Measurements from ENCODE around the gene TUBB6. TPM values are rescaled to one million over a fixed set of nuclear protein-coding genes. Genes with fewer than 3 reads are reported as not detected.
A peak's percentile ranks its signal among the peaks of the same experiment; 100 is the strongest.

The TUBB6 gene
- total RNA-seq, 2 experiments from 2014 or later, result 11.1 to 11.6 TPM

GRCh38 chr18:12304351-12305210, 3.5 kb upstream of the TUBB6 start:
- Mint-ChIP-seq H3K27ac (no peak overlapping the region), H3K9me3 (no peaks in the 10 kb centered on the region), H3K36me3 (peaks cover 3% of the 10 kb centered on the region), H3K4me3 (no peak overlapping the region), H3K27me3 (peaks cover 48% of the 10 kb centered on the region), H3K4me1 (peaks cover 12% of the 10 kb centered on the region)
- no peak for DNase-seq

- Mint-ChIP-seq H3K27ac (no peak overlapping the region), H3K27me3 (peaks cover 52% of the 10 kb centered on the region), H3K4me1 (peaks cover 14% of the 10 kb centered on the region)
Observed at GRCh38 chr18:12305211-12305610, 2.8 kb upstream of the TUBB6 start.

GRCh38 chr18:12305930-12306629, 2.0 kb upstream of the TUBB6 start:
- DNase-seq, result no peak
- Mint-ChIP-seq H3K4me3 (no peak overlapping the region), H3K36me3 (peaks cover 10% of the 10 kb centered on the region), H3K9me3 (no peaks in the 10 kb centered on the region), H3K4me1 (peaks cover 14% of the 10 kb centered on the region), H3K27me3 (peaks cover 57% of the 10 kb centered on the region), H3K27ac (no peak overlapping the region)

More at GRCh38 chr18:12305211-12305610, 2.8 kb upstream of the TUBB6 start:
- Mint-ChIP-seq H3K9me3 (no peaks in the 10 kb centered on the region), H3K4me3 (no peak overlapping the region), H3K36me3 (peaks cover 6% of the 10 kb centered on the region)
- no peak for DNase-seq

- peaks cover 62% of the 10 kb centered on the region for H3K27me3 Mint-ChIP-seq
- H3K4me1 Mint-ChIP-seq, result peaks cover 14% of the 10 kb centered on the region
- peaks cover 14% of the 10 kb centered on the region for H3K36me3 Mint-ChIP-seq
- no peak for DNase-seq
- H3K9me3 Mint-ChIP-seq, result peaks cover 4% of the 10 kb centered on the region
- peak overlapping the region; percentile 72 for H3K4me3 Mint-ChIP-seq
- no peak overlapping the region for H3K27ac Mint-ChIP-seq
Observed at GRCh38 chr18:12306752-12307700, 1.0 kb upstream of the TUBB6 start.

GRCh38 chr18:12308386-12309100, 502 bp downstream of the TUBB6 start:
- H3K9me3 Mint-ChIP-seq, result peaks cover 7% of the 10 kb centered on the region
- H3K4me3 Mint-ChIP-seq, result peak overlapping the region; percentile 73
- peaks cover 14% of the 10 kb centered on the region for H3K4me1 Mint-ChIP-seq
- peak; percentile 43 for DNase-seq
- H3K27ac Mint-ChIP-seq, result no peak overlapping the region
- peaks cover 14% of the 10 kb centered on the region for H3K36me3 Mint-ChIP-seq
- H3K27me3 Mint-ChIP-seq, result peaks cover 62% of the 10 kb centered on the region

- Mint-ChIP-seq H3K27me3 (peaks cover 55% of the 10 kb centered on the region), H3K4me1 (peaks cover 14% of the 10 kb centered on the region), H3K36me3 (peaks cover 14% of the 10 kb centered on the region), H3K9me3 (peaks cover 7% of the 10 kb centered on the region), H3K27ac (no peak overlapping the region), H3K4me3 (no peak overlapping the region)
- no peak for DNase-seq
Observed at GRCh38 chr18:12309683-12310198, 1.7 kb downstream of the TUBB6 start.

- Mint-ChIP-seq H3K4me3 (no peak overlapping the region), H3K27ac (no peak overlapping the region), H3K27me3 (peaks cover 46% of the 10 kb centered on the region), H3K36me3 (peaks cover 14% of the 10 kb centered on the region), H3K4me1 (peaks cover 14% of the 10 kb centered on the region), H3K9me3 (peaks cover 7% of the 10 kb centered on the region)
- DNase-seq, result no peak
Observed at GRCh38 chr18:12310762-12311161, 2.7 kb downstream of the TUBB6 start.

- peaks cover 7% of the 10 kb centered on the region for H3K9me3 Mint-ChIP-seq
- H3K27me3 Mint-ChIP-seq, result peaks cover 27% of the 10 kb centered on the region
- peaks cover 14% of the 10 kb centered on the region for H3K36me3 Mint-ChIP-seq
- no peak overlapping the region for H3K4me3 Mint-ChIP-seq
- no peak for DNase-seq
- H3K4me1 Mint-ChIP-seq, result peaks cover 5% of the 10 kb centered on the region
- H3K27ac Mint-ChIP-seq, result no peak overlapping the region
Observed at GRCh38 chr18:12312976-12313375, 4.9 kb downstream of the TUBB6 start.

GRCh38 chr18:12313530-12314245, 5.6 kb downstream of the TUBB6 start:
- DNase-seq, result no peak
- Mint-ChIP-seq H3K36me3 (peaks cover 14% of the 10 kb centered on the region), H3K27ac (no peak overlapping the region), H3K9me3 (peaks cover 7% of the 10 kb centered on the region), H3K4me1 (peaks cover 5% of the 10 kb centered on the region), H3K4me3 (no peak overlapping the region), H3K27me3 (peaks cover 24% of the 10 kb centered on the region)

GRCh38 chr18:12314591-12315305, 6.7 kb downstream of the TUBB6 start:
- H3K9me3 Mint-ChIP-seq, result peaks cover 7% of the 10 kb centered on the region
- H3K27me3 Mint-ChIP-seq, result peaks cover 13% of the 10 kb centered on the region
- DNase-seq, result no peak
- peaks cover under 1% of the 10 kb centered on the region for H3K4me1 Mint-ChIP-seq
- no peak overlapping the region for H3K4me3 Mint-ChIP-seq
- H3K36me3 Mint-ChIP-seq, result peaks cover 9% of the 10 kb centered on the region
- H3K27ac Mint-ChIP-seq, result no peak overlapping the region

- H3K36me3 Mint-ChIP-seq, result peaks cover 7% of the 10 kb centered on the region
- peaks cover 9% of the 10 kb centered on the region for H3K27me3 Mint-ChIP-seq
- no peaks in the 10 kb centered on the region for H3K4me1 Mint-ChIP-seq
- H3K4me3 Mint-ChIP-seq, result no peak overlapping the region
- no peak for DNase-seq
- H3K27ac Mint-ChIP-seq, result no peak overlapping the region
- H3K9me3 Mint-ChIP-seq, result peaks cover 7% of the 10 kb centered on the region
Observed at GRCh38 chr18:12315490-12315889, 7.4 kb downstream of the TUBB6 start.

GRCh38 chr18:12315911-12316310, 7.9 kb downstream of the TUBB6 start:
- Mint-ChIP-seq H3K27ac (no peak overlapping the region), H3K4me3 (no peak overlapping the region), H3K36me3 (peaks cover 4% of the 10 kb centered on the region), H3K9me3 (peaks cover 7% of the 10 kb centered on the region), H3K4me1 (no peaks in the 10 kb centered on the region), H3K27me3 (peaks cover 6% of the 10 kb centered on the region)
- DNase-seq, result no peak

Data from activated naive CD8-positive, alpha-beta T cell treated with anti-CD3 and anti-CD28 coated beads for 36 hours (primary cell).